HG03378 (cell line): ENCODE results near the gene SHANK1.
"Not testable (repeated sequence)": the region's sequence is repeated elsewhere in the genome, so short reads cannot be mapped to it uniquely, and the experiment has no call there.

Experiments used
- ATAC-seq: cut with Tn5 transposase; IDR thresholded peaks from one replicate; pipeline ENCODE4 v1.9.1; 2021; ENCODE audit warnings: mild to moderate bottlenecking, moderate library complexity; ENCODE audit not compliant: unreplicated experiment

SHANK1 gene

GRCh38 chr19:50640368-50640767 is 79.2 kb downstream of the SHANK1 start:
- ATAC-seq = no peak

- ATAC-seq = no peak
Observed at GRCh38 chr19:50639121-50640112, 80.2 kb downstream of the SHANK1 start, which contains the start of gene SYT3. TSS of gene SYT3 (minus strand) at chr19:50639881. CDS start at chr19:50637411, 2,470 bp downstream.

- no peak for ATAC-seq
Observed at GRCh38 chr19:50638600-50638999, 81.0 kb downstream of the SHANK1 start.

- no peak for ATAC-seq
Observed at GRCh38 chr19:50636317-50637085, 83.1 kb downstream of the SHANK1 start.

- ATAC-seq = no peak
Observed at GRCh38 chr19:50633973-50634372, 85.6 kb downstream of the SHANK1 start.

- ATAC-seq = no peak
Observed at GRCh38 chr19:50633359-50633758, 86.2 kb downstream of the SHANK1 start.

GRCh38 chr19:50632151-50632835 is 87.3 kb downstream of the SHANK1 start:
- no peak for ATAC-seq

- ATAC-seq = no peak
Observed at GRCh38 chr19:50629801-50630200, 89.8 kb downstream of the SHANK1 start.

GRCh38 chr19:50629194-50629593 is 90.4 kb downstream of the SHANK1 start:
- no peak for ATAC-seq

- ATAC-seq = no peak
Observed at GRCh38 chr19:50628551-50628950, 91.1 kb downstream of the SHANK1 start.

GRCh38 chr19:50628146-50628545 is 91.5 kb downstream of the SHANK1 start:
- no peak for ATAC-seq

- no peak for ATAC-seq
Observed at GRCh38 chr19:50626795-50627194, 92.8 kb downstream of the SHANK1 start.

GRCh38 chr19:50626011-50626410 is 93.6 kb downstream of the SHANK1 start:
- no peak for ATAC-seq

- ATAC-seq = no peak
Observed at GRCh38 chr19:50624949-50625600, 94.5 kb downstream of the SHANK1 start.

GRCh38 chr19:50620394-50620906 is 99.2 kb downstream of the SHANK1 start:
- not testable (repeated sequence) for ATAC-seq

GRCh38 chr19:50619184-50619583 is 100.4 kb downstream of the SHANK1 start:
- not testable (repeated sequence) for ATAC-seq

GRCh38 chr19:50618379-50618778 is 101.2 kb downstream of the SHANK1 start:
- ATAC-seq = not testable (repeated sequence)

- not testable (repeated sequence) for ATAC-seq
Observed at GRCh38 chr19:50612504-50613404, 106.8 kb downstream of the SHANK1 start.
